Kidney glomerular epithelial cell (primary cell): ENCODE results near the gene C1GALT1C1L.
A peak's percentile ranks its signal among the peaks of the same experiment; 100 is the strongest.
"Not testable (repeated sequence)": the region's sequence is repeated elsewhere in the genome, so short reads cannot be mapped to it uniquely, and the experiment has no call there.

Experiments
- DNase-seq: peaks from one replicate; lab custom pipeline; 2025; lab: John Stamatoyannopoulos, UW

Gene C1GALT1C1L

DNA sequence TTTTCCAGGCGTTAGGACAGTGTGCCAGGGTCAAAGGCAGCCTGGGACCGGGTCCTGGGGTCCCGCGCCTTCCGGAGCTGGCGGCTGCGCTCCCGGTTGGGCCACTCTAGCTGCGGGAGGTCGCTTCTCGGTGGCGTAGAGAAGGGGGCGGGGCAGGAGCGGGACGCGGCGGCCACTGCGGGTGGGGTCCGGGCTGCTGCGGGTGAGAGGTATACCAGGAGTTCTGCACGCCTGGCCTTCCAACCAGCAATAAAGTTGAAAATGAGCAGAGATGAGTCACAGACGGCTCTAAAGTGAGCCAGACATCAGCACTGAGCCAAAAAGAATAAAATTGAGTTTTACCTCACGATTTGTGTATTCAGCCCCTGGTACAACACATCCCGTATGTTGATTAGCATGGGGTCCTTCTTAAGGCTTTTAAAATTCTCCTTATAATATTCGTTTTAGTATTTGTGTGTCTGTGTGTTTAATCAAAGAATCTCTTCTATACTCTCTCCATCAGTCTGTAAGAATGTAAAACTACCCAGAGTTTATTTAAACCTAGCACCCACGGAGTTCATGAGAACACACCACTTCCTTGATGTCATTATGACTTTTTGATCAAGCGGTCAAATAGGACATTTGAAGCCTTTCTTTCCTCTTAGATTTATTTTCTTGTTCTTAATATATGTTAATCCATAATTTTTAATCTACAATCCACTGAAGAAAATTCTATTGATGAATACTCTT is at the start of gene C1GALT1C1L:
Gene C1GALT1C1L (minus strand): TSS at position 108 of the 729 bp plus-strand sequence. CDS start 107 bp downstream, at position 1.
- DNase-seq, result peak; percentile 46

DNA sequence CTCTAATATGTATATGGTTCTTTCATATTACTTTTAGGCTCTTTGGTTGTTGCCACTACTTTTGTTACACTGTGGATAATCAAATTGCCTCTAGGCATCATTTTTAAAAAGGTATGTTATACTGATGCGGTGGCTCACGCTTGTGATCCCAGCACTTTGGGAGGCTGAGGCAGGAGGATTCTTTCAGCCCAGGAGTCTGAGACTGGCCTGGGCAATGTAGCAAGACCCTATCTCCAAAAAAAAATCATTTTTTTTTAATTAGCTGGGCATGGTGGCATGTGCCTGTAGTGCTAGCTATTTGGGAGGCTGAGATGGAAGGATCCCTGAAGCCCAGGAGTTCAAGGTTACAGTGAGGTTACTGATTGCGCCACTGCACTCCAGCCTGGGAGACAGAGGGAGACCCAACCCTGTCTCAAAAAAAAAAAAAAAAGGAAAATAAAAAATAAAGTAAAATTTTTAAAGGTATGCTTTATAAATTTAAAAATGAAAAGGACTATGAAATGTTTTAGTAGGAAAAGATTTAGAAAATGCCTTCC is 49.5 kb upstream of the C1GALT1C1L start:
- no peak for DNase-seq

DNA sequence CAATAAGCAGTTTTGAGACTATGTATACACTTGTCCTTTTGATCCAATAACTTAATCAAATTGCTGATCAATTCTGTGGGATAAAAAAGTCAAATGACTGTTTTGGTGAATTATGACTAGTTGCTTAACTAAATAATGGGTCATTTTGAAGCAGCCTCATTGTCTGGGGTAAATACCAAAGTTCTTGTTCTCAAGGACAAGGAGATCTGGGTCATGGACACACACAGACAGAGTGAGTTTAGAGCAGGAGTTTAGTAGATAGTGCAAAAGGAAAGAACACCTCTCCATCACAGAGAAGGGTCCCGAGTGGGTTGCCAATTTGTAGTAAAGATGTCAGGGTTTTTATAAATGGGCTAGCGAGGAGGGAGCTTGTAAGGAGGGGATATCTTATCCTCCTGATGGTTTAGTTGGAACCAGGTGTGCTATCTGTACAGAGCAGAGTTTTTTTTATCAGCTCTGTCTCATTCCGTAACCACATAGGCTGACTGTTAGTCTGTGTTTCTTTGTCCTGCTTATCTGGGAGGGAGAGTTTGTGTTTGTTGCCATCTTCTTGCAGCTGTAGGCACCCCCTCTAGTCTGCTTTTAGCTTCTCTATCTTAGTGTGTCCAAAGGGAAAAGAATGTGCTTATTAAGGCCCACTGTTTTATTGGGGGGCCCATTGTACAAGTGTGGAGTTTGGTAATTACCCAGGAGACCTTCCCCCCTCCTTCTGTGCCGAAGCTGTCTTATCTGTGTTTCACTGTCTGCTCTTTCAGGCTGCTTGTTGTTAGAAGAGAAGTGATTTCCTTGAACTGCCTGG is 48.7 kb upstream of the C1GALT1C1L start:
- DNase-seq, result no peak

DNA sequence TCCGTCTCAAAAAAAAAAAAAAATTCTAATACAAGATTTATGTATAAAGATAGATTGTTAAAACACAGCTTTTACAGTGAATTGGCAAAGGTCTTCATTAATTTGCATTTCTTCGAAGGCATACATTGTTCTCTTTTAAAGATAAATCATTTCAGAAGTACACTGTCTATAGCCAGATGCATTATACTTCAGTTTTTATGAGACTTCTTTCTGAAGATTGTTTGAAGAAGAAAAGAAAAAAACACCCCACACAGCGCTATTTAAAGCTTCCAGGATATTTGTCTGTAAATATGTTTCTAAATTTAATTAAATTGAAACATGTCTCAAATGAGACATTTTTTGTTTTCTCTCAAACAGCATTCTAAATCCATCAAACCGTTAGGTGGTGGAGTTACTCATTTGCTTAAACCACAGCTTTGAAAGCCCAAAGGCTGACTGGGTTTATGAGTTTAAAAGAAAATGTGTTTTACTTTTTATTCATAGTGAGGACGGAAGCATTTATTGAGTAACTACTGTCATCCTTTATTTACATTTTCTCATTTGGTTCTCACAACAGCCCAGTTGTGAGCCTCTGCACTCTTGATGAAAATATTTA is 42.4 kb upstream of the C1GALT1C1L start:
- DNase-seq, result no peak

DNA sequence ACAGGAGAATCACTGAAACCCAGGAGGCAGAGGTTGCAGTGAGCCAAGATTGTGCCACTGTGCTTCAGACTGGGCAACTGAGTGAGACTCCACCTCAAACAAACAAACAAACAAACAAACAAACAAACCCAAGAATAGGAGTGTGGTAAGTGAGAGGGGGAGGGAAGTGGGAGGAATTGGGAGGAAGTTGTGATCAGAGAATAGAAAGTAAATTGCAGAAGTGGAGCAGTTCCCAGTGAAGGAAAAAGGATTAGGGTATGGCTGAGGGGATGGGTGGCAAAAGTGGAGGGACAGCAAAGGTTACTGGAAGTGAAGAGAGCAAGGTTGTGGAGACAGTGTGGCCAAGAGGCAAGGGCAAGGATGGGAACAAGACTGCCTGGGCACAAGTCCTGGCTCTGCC is 41.1 kb upstream of the C1GALT1C1L start:
- DNase-seq, result no peak

DNA sequence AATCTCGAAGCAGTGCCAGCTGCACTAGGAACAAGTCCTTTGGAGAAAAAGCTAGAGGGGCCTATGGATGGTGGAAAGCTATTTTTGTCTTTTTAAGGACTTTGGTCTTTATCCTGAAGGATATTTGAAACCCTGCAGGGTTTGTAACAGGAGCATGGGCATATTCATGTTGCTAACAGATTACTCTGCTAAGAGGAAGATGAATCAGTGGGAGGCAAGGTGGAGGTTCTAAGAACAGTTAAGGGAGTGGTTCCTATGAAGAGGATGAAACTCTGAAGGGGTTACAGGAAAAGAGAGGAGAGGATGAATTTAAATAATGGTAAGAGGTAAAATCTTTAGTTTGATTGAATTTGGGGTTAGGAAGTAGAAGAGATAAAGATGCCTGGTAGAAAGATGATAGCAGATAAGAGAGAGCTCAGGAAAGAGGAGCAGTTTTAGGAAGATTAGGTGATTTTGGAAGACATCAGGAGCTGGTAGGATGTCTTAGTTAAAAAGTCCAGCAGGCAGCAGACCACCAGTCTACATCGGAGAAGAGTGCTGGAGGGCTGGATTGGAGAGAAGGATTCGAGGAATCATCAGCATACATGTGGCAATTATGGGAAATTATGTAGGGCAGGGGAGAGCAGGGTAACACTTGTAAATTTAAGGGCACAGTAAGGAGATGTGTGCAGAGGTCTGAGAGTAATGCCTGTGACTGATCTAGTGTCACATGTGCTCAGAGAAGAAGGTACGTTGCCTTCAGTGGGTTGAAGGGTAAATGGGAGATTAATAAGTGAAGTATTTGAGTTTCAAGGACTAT is 39.3 kb upstream of the C1GALT1C1L start:
- no peak for DNase-seq

DNA sequence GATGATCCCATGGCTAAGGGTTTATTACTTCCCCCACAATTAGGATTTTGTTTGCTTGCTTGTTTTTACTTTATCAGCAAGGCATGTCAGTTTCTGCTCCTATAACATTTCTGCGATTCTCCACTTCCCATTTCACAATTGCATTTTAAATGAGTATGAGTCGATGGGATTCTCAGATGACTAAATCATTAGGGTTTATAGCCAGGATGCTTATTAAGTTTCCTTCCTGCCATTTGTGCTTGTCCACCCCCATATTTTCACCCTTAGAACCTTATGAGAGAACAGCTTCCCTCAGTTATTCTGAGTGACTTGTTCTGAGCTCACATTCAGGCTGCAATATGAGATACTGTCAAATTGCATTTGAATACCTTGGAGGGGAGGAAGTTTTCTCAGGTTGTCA is 37.9 kb upstream of the C1GALT1C1L start:
- DNase-seq, result no peak

DNA sequence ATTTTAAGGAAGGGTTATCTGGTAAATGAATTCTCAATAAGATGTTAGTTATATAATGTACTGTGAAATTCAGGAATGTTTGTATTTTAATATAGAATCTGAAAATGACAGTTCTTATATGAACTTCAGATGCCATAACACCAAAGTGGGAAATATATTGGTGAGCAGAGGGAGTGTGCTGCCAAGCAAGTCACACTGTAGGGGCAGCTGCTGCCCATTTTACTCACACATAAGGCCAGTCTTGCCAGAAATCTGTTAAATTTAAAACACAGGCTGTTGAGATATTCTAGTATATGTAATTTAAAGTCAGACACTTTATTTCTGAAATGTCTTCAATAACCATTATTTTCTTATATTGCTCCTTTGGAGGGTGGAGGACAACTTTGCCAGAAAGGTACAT is 34.6 kb upstream of the C1GALT1C1L start:
- DNase-seq, result no peak

DNA sequence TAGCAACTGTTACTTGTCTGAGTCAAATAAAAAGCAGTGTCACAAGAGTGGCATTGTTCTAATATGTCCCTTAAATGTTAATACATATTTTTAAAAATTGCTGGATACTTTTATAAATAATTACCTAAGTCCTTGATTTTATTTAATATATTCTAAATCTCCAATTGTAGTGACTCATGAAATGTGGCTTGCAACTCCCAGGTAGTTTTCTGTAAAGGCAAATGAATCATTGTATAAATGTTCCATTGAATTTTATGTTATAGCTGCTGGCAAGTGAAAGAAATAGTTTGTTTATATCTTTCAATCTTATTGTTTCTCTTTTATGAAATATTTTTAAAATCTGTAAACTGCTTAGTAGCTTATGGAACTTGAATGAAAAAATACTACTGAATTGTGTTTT is 32.7 kb upstream of the C1GALT1C1L start:
- no peak for DNase-seq

DNA sequence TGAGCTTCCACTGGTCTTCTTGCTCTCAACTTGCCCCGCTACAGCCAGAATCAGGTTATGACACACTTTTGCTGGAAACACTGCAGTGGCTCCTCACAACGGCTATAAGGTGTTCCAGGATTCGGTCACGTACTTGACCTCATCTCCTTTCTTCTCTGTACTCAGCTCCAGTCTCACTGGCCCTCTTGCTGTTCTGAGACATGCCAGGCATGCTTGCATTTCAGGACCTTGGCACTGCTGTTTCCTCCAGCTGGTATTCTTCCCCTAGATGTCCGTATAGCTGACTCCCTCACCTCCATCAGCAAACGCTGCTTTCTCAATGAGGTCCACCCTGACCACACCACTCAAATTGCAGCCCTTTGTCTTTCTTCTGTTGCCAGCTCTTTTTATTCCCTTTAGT is 31.9 kb upstream of the C1GALT1C1L start:
- DNase-seq, result no peak

DNA sequence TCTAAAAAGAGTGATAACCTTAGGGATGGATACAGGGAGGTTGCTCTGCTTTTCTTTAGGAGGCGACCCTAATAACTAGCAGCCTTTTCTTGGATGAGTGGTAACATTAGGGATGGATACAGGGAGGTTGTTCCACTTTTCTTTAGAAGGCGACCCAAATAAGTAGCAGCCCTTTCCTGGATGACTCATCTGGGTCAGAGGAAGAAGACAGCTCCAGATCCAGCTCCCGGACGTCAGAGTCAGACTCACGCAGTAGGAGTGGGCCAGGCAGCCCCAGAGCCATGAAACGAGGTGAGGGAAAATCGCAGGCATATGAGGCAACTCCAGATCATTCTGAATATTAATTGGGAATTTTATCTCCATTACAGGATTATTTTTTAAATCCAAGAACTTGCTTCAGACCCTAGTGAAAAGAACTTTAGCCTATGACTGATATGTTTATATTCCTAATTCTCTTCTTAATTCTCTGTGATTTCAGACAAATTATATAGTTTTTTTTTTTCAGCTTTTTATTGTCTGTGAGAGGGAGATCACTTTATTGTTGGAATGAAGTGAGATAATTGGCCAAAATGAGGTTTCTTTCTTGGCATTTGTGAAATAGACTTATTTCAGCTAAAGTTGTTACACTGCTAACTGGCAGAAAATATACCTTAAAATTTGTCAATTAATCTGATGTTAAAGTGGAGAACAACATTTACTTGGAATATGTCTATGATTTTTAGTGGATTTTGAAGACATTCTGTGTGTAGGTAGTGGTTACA is 31.2 kb upstream of the C1GALT1C1L start:
- DNase-seq, result no peak

DNA sequence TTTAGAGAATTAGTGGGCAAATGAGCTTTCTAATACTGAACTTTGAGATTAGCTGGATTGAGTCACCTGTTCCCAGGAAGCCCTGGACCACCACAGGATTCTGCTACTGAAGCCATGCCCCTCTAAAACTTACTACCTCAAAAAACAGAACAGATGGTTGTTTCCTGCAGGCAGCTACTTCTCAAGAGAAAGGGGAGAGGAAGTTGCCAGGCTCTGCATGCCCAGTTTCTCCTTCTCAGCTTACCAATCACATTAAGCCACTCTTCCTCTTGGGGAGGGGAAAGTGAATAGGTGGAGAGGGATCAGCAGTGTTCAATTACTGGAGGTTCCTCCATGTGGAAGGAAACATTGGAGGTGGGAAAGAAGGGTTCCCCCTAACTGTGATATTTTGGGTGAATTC is 24.9 kb upstream of the C1GALT1C1L start:
- no peak for DNase-seq

DNA sequence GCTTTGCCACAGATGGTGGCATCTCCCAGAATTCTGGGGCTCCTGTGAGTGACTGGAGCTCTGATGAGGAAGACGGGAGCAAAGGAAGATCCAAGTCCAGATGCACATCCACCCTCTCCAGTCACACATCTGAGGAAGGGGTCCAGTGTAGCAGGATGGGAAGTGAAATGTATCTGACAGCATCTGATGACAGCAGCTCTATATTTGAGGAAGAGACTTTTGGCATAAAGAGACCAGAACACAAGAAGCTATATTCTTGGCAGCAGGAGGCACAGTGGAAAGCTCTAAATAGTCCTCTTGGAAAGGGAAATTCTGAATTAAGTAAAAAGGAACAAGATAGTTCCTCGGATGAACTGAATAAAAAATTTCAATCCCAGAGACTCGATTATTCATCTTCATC is 23.5 kb upstream of the C1GALT1C1L start:
- DNase-seq, result no peak

DNA sequence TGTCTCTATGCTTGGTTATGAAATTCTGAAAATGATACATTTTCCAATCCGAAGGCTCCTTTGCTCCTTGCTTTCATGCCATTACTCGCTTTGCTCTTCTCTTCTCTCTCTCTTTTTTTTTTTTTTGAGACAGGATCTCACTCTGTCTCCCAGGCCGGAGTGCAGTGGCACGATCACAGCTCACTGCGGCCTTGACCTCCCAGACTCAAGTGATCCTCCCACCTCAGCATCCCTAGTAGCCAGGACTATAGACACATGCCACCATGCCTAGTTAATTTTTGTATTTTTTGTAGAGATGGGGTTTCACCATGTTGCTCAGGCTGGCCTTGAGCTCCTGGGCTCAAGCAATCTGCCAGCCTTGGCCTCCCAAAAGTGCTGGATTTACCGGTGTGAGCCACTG is 21.9 kb upstream of the C1GALT1C1L start:
- DNase-seq, result not testable (repeated sequence)

DNA sequence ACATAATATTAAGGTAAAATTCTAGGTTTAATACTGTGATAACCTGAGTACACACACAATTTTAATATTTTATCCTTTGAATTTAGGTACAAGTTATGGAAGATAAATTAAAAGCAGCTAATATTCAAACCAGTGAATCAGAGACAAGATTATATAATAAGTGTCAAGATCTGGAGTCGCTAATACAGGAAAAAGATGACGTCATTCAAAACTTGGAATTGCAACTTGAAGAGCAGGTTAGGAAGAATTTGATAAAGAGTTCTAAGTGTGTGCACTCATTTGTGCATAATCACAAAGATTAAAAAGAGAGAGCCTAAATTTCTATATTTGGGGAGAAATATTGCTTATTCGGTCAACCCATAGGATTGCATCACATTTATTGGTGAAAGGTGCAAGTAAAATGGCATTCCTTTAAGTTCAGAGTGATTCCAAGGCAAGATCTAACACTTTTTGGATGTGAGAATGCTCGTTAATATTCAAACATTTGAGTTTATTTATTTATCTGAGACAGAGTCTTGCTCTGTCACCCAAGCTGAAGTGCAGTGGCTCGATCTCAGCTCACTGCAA is 16.3 kb upstream of the C1GALT1C1L start:
- DNase-seq, result no peak

DNA sequence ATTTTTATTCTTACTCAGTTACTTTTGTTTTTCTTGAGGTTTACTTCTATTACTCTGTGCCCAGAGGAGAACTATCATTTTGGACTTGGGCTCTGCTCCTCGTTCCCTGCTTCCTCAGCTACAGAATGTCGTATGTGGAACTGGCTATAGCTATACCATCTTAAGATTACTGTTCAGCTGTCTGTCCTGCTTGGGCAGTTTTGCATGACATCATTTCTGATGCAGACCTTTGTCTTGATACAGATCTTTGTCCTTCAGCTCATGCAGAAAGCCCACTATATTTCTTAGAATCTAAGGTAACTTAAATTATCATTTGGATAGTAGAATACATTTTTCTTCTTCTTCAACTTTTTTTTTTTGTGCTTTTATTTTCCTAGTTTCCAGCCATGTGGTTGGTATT is 13.8 kb upstream of the C1GALT1C1L start:
- DNase-seq, result no peak

DNA sequence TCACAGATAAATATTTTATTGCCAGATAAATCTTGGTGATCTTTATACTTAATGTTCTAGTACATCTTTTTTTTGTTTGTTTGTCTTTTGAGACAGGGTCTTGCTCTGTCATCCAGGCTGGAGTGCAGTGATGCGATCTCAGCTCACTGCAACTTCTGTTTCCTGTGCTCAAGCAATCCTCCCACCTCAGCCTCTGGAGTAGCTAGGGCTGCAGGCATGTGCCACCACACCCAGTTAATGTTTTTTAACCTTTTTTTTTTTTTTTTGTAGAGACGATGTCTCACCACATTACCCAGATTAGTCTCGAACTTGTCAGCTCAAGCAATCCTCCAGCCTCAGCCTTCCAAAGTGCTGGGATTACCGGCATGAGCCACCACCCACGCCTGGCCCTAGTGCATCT is 9.1 kb upstream of the C1GALT1C1L start:
- DNase-seq, result peak; percentile 41

DNA sequence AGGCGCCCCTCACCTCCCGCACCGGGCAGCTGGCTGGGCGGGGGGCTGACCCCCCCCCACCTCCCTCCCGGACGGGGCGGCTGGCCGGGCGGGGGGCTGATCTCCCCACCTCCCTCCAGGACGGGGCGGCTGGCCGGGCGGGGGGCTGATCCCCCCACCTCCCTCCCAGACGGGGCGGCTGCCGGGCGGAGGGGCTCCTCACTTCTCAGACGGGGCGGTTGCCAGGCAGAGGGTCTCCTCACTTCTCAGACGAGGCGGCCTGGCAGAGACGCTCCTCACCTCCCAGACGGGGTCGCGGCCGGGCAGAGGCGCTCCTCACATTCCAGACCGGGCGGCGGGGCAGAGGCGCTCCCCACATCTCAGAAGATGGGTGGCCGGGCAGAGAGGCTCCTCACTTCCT is 1.6 kb upstream of the C1GALT1C1L start:
- DNase-seq, result not testable (repeated sequence)

DNA sequence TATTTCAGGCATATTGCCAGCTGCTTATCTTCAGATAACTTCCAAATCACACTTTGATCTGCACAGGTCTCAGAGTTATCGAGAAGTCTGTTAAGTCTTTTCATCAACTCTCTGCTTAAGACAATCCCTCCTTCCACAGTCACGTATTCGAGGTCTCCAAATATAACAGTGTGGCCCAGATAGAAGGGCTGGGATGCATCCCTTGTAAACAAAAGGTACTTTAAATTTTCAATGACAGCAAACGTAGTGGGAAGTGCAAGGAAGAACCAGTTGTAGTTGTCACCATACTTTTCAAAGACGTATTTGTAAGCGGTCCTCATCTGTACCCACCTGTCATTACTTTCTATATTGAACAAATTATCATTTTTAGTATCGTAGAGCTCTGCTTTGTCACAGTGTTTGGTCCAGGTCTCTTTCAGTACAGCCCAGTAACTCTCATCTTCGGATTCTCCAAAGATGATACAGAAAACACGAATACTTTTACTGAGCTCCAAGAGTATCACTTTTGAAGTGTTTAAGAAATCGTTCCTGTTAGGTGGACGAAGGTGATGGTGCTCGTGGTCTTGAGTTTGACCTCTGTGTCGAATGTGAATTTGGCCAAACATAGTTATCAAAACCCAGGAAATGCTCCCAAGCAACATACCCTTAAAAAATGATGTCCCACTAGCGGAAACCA is 445 bp downstream of the C1GALT1C1L start:
- no peak for DNase-seq

DNA sequence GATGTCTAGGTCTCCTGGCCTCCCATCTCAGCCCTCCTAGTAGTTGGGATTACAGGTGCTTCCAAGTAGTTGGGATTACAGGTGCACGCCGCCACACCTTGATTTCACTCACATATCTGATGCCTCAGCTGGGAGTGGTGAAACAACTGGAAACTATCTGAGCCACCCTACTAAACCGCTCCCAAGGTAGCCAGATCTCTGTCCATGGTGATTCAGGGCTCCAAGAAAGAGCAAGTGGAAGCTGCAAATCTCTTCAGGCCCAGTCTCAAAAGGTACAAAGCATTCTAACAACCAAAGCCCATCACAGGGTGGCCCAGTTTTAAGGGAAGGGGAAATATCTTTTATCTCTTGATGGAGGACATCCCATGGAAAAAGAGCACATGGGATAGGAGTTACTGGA is 19.0 kb downstream of the C1GALT1C1L start:
- no peak for DNase-seq
